Colonic mucosa (tissue), 4 donors: ENCODE measurements around the gene CAPN9. TPM values are rescaled to one million over a fixed set of nuclear protein-coding genes. Genes with fewer than 3 reads are reported as not detected.
A peak's percentile ranks its signal among the peaks of the same experiment; 100 is the strongest.

Experiments
- DNase-seq: peaks from one replicate; pipeline ENCODE4 v3.0.0-alpha.2; 2020
- H3K27ac ChIP-seq: fragments of 200-600 bp; one replicate; pipeline ENCODE4 v1.8.0; 2021
- H3K27me3 ChIP-seq: fragments of 200-600 bp; one replicate; pipeline ENCODE4 v1.8.0; 2021
- H3K36me3 ChIP-seq: fragments of 200-600 bp; one replicate; pipeline ENCODE4 v1.8.0; 2021
- H3K4me1 ChIP-seq: fragments of 200-600 bp; one replicate; pipeline ENCODE4 v1.8.0; 2021; ENCODE audit warnings: mild to moderate bottlenecking
- H3K4me3 ChIP-seq: fragments of 200-600 bp; one replicate; pipeline ENCODE4 v1.8.0; 2021
- H3K9ac ChIP-seq, 2 donors: one replicate each; pipeline ENCODE4 v1.7.0; 2013; ENCODE audit warnings: control low read depth in 2 of 2, low read depth in 2 of 2, low read length in 2 of 2
- H3K9me3 ChIP-seq: fragments of 200-600 bp; one replicate; pipeline ENCODE4 v1.8.0; 2021
- intact Hi-C: fragments of 100-400 bp; cut with DNase I; formaldehyde crosslinking; loops from one replicate; pipeline ENCODE4 v1.14.1; 2022
- total RNA-seq, 2 donors: library from RNA; stranded (reverse); fragmentation: NEBNext Ultra II Directional in 1 of 2; extraction: Animal tissue kit (Norgen Biotek cat#: 25700) in 1 of 2; gene quantifications; one replicate each; pipeline ENCODE4 v1.2.1, GENCODE V29; 2021
- TF ChIP-seq, protein P1 (sequence below): fragments of 200-600 bp; IDR thresholded peaks from one replicate; pipeline ENCODE4 v1.8.0; 2022; ENCODE audit warnings: antibody characterized with exemption, mild to moderate bottlenecking
- donor health status: healthy.
- donor health status: DM: no; HTN: no; CAD: no.
- donor health status: DM: no; HTN: no; CAD: no.

The CAPN9 gene
- total RNA-seq, 2 donors from 2014 or later: 14.3 to 36.3 TPM

GRCh38 chr1:230739564-230740290 is 7.5 kb upstream of the CAPN9 start:
- H3K27ac ChIP-seq: no peak overlapping the region
- TF ChIP-seq, protein P1, sequence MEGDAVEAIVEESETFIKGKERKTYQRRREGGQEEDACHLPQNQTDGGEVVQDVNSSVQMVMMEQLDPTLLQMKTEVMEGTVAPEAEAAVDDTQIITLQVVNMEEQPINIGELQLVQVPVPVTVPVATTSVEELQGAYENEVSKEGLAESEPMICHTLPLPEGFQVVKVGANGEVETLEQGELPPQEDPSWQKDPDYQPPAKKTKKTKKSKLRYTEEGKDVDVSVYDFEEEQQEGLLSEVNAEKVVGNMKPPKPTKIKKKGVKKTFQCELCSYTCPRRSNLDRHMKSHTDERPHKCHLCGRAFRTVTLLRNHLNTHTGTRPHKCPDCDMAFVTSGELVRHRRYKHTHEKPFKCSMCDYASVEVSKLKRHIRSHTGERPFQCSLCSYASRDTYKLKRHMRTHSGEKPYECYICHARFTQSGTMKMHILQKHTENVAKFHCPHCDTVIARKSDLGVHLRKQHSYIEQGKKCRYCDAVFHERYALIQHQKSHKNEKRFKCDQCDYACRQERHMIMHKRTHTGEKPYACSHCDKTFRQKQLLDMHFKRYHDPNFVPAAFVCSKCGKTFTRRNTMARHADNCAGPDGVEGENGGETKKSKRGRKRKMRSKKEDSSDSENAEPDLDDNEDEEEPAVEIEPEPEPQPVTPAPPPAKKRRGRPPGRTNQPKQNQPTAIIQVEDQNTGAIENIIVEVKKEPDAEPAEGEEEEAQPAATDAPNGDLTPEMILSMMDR: no peak
- DNase-seq: no peak
- no peak overlapping the region for H3K9ac ChIP-seq
- no peaks in the 10 kb centered on the region for H3K9me3 ChIP-seq
- H3K27me3 ChIP-seq: no peaks in the 10 kb centered on the region
- intact Hi-C loops: no loop called here
- H3K36me3 ChIP-seq: no peaks in the 10 kb centered on the region
- no peaks in the 10 kb centered on the region for H3K4me1 ChIP-seq
- H3K4me3 ChIP-seq: no peak overlapping the region

DNA sequence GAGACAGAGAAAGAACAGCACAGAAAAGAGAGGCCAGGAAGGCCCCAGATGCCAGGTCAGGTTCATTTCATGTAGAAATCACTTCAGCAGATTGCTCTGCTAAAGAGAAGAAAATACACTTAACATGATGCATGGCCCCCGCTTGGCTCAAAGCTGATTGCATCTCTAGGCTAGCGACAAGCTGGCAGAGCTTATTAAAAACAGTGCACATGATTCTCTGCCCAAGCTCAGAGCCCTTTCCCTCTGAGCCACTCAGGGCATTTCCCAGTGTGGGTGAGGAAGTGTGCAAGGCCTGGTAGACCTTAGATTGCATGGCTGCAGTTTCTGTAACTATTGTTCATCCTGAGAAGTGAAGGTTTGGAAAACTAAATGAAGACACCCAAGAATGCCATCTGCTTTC is 3.3 kb upstream of the CAPN9 start:
- Histone ChIP-seq H3K9me3 (no peaks in the 10 kb centered on the region), H3K27ac (no peak overlapping the region), H3K4me1 (no peaks in the 10 kb centered on the region), H3K4me3 (no peak overlapping the region), H3K9ac (no peak overlapping the region), H3K36me3 (no peaks in the 10 kb centered on the region), H3K27me3 (no peaks in the 10 kb centered on the region)
- no peak for DNase-seq
- TF ChIP-seq, protein P1: no peak
- intact Hi-C loops: no loop called here

- H3K27ac ChIP-seq: no peak overlapping the region
- no peaks in the 10 kb centered on the region for H3K27me3 ChIP-seq
- intact Hi-C loops: no loop called here
- TF ChIP-seq, protein P1: no peak
- no peaks in the 10 kb centered on the region for H3K4me1 ChIP-seq
- no peaks in the 10 kb centered on the region for H3K9me3 ChIP-seq
- no peak for DNase-seq
- no peaks in the 10 kb centered on the region for H3K36me3 ChIP-seq
- no peak overlapping the region for H3K9ac ChIP-seq
- no peak overlapping the region for H3K4me3 ChIP-seq
These were observed 2.8 kb upstream of the CAPN9 start for GRCh38 chr1:230744382-230744781.

DNA sequence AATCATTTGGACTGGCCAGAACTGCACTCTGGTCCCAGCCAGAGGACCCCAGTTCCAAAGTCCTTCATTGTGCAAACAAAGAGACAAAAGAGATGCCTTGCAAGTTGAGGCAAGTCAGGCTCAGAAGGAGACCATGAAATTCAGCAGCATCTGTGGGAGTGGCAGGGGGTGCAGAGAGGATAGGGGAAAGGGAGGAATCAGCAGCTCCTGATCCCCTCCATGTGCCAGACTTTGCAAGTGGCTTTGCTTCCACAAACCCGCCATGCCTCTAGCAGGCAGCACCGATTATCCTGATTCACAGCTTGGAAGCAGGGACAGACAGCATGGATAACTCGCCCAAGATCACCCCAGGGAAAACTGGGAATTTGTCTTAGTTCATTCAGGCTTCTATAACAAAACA is 2.1 kb upstream of the CAPN9 start:
- H3K36me3 ChIP-seq: no peaks in the 10 kb centered on the region
- no peaks in the 10 kb centered on the region for H3K4me1 ChIP-seq
- H3K27me3 ChIP-seq: no peaks in the 10 kb centered on the region
- intact Hi-C loops: no loop called here
- no peak overlapping the region for H3K4me3 ChIP-seq
- no peak overlapping the region for H3K9ac ChIP-seq
- TF ChIP-seq, protein P1: no peak
- no peaks in the 10 kb centered on the region for H3K9me3 ChIP-seq
- H3K27ac ChIP-seq: no peak overlapping the region
- no peak for DNase-seq

DNA sequence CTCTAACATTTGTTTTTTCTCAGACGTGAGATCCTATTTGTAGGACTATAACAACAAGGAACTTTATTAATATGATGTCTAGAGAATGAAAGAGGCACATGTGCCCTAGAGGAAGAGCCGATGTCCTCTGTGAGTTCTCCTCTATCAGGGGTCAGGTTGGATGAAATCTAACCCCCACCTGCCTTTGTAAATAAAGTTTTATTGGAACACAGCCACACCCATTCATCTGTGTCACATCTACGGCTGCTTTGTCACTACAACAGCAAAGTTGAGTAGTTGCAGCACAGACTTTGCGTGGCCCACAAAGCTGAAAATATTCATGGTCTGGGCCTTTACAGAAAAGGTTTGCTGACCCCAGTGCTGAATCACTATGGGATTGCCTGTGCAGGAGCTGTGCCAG is 571 bp upstream of the CAPN9 start:
- peak overlapping the region in 1 of 2 donors; percentile 82 for H3K9ac ChIP-seq
- DNase-seq: no peak
- no peaks in the 10 kb centered on the region for H3K27me3 ChIP-seq
- no peaks in the 10 kb centered on the region for H3K36me3 ChIP-seq
- H3K9me3 ChIP-seq: no peaks in the 10 kb centered on the region
- no peak overlapping the region for H3K4me3 ChIP-seq
- H3K4me1 ChIP-seq: no peaks in the 10 kb centered on the region
- TF ChIP-seq, protein P1: no peak
- intact Hi-C loops: no loop called here
- peak overlapping the region; percentile 41 for H3K27ac ChIP-seq
